H9 (cell line): ENCODE results near the gene GALNT12. TPM values are rescaled to one million over a fixed set of nuclear protein-coding genes. Genes with fewer than 3 reads are reported as not detected.

Experiments
- DNase-seq: peaks from one replicate; pipeline ENCODE4 v3.0.0-alpha.2; 2017
- H2AFZ ChIP-seq: one replicate; pipeline ENCODE4 v1.6.1; 2013; ENCODE audit warnings: mild to moderate bottlenecking, low read length, control low read depth, moderate library complexity
- H2AK5ac ChIP-seq: 2 replicates; pipeline ENCODE4 v1.6.1; 2013; ENCODE audit warnings: low read length, control low read depth, mixed read lengths; ENCODE audit not compliant: insufficient read length
- H2BK120ac ChIP-seq: one replicate; pipeline ENCODE4 v1.6.1; 2013; ENCODE audit warnings: low read depth, mild to moderate bottlenecking, low read length, control low read depth, inconsistent platforms; ENCODE audit not compliant: poor library complexity, severe bottlenecking
- H2BK12ac ChIP-seq: 2 replicates; pipeline ENCODE4 v1.6.1; 2013; ENCODE audit warnings: low read length, control low read depth, mixed read lengths, low read depth; ENCODE audit not compliant: insufficient read length
- H2BK15ac ChIP-seq: 2 replicates; pipeline ENCODE4 v1.6.1; 2013; ENCODE audit warnings: low read depth, low read length, control low read depth
- H2BK20ac ChIP-seq: one replicate; pipeline ENCODE4 v1.6.1; 2013; ENCODE audit warnings: low read depth, mild to moderate bottlenecking, low read length, control low read depth, inconsistent platforms; ENCODE audit not compliant: poor library complexity, severe bottlenecking
- H2BK5ac ChIP-seq: 2 replicates; pipeline ENCODE4 v1.6.1; 2013; ENCODE audit warnings: low read length, control low read depth, mixed read lengths; ENCODE audit not compliant: insufficient read length
- H3K14ac ChIP-seq: 2 replicates; pipeline ENCODE4 v1.6.1; 2013; ENCODE audit warnings: low read length, control low read depth; ENCODE audit not compliant: insufficient read depth
- H3K18ac ChIP-seq: 2 replicates; pipeline ENCODE4 v1.6.1; 2013; ENCODE audit warnings: low read depth, mild to moderate bottlenecking, mixed read lengths, low read length, control low read depth; ENCODE audit not compliant: insufficient read length
- H3K23ac ChIP-seq: 2 replicates; pipeline ENCODE4 v1.6.1; 2013; ENCODE audit warnings: low read length, control low read depth, mixed read lengths, low read depth; ENCODE audit not compliant: insufficient read length
- H3K23me2 ChIP-seq: 2 replicates; pipeline ENCODE4 v1.6.1; 2013; ENCODE audit warnings: low read depth, mild to moderate bottlenecking, mixed read lengths, low read length, control low read depth; ENCODE audit not compliant: insufficient read length, poor library complexity, severe bottlenecking
- H3K27ac ChIP-seq: 2 replicates; pipeline ENCODE4 v1.5.1; 2013; ENCODE audit warnings: low read length, control low read depth, mixed read lengths, low read depth; ENCODE audit not compliant: insufficient read length
- H3K27me3 ChIP-seq: 2 replicates; pipeline ENCODE4 v1.6.1; 2013; ENCODE audit warnings: low read length, control low read depth, inconsistent platforms; ENCODE audit not compliant: insufficient read depth
- H3K4ac ChIP-seq: 2 replicates; pipeline ENCODE4 v1.6.1; 2013; ENCODE audit warnings: low read depth, mild to moderate bottlenecking, control low read depth, inconsistent platforms, low read length, moderate library complexity
- H3K4me1 ChIP-seq: 2 replicates; pipeline ENCODE4 v1.6.1; 2013; ENCODE audit warnings: low read length, control low read depth, inconsistent platforms; ENCODE audit not compliant: insufficient read depth
- H3K4me2 ChIP-seq: 2 replicates; pipeline ENCODE4 v1.6.1; 2013; ENCODE audit warnings: low read length, control low read depth, mixed read lengths; ENCODE audit not compliant: insufficient read length, insufficient read depth
- H3K56ac ChIP-seq: 2 replicates; pipeline ENCODE4 v1.6.1; 2013; ENCODE audit warnings: low read depth, mild to moderate bottlenecking, mixed read lengths, low read length, control low read depth; ENCODE audit not compliant: insufficient read length
- H3K79me1 ChIP-seq: 2 replicates; pipeline ENCODE4 v1.6.1; 2013; ENCODE audit warnings: low read depth, mild to moderate bottlenecking, moderate library complexity, low read length, control low read depth, inconsistent platforms; ENCODE audit not compliant: insufficient read depth, poor library complexity, severe bottlenecking
- H3K79me2 ChIP-seq: 2 replicates; pipeline ENCODE4 v1.6.1; 2013; ENCODE audit warnings: low read length, control low read depth, inconsistent platforms; ENCODE audit not compliant: insufficient read depth
- H3K9ac ChIP-seq: 2 replicates; pipeline ENCODE4 v1.6.1; 2013; ENCODE audit warnings: low read length, control low read depth, mixed read lengths; ENCODE audit not compliant: insufficient read length; ENCODE audit errors: extremely low read depth
- H3K9me3 ChIP-seq: one replicate; pipeline ENCODE4 v1.6.1; 2013; ENCODE audit warnings: low read depth, low read length, inconsistent platforms; ENCODE audit not compliant: control insufficient read depth
- H3T11ph ChIP-seq: one replicate; pipeline ENCODE4 v1.6.1; 2013; ENCODE audit warnings: mild to moderate bottlenecking, low read length, control low read depth, inconsistent platforms
- H4K20me1 ChIP-seq: one replicate; pipeline ENCODE4 v1.6.1; 2013; ENCODE audit not compliant: control insufficient read depth, insufficient read length, insufficient read depth
- H4K5ac ChIP-seq: 2 replicates; pipeline ENCODE4 v1.6.1; 2013; ENCODE audit warnings: low read depth, mild to moderate bottlenecking, mixed read lengths, low read length, control low read depth; ENCODE audit not compliant: insufficient read length
- H4K8ac ChIP-seq: replicated peaks from 2 replicates; pipeline ENCODE4 v1.6.1; 2013; ENCODE audit warnings: low read length, control low read depth, mixed read lengths, low read depth; ENCODE audit not compliant: insufficient read length
- H4K91ac ChIP-seq: 2 replicates; pipeline ENCODE4 v1.6.1; 2013; ENCODE audit warnings: low read depth, mild to moderate bottlenecking, moderate library complexity, mixed read lengths, low read length, control low read depth; ENCODE audit not compliant: insufficient read length
- H3K27ac Mint-ChIP-seq, 3 experiments: 2 replicates in 2 of 3; 3 replicates in 1 of 3; pipeline ENCODE4 v1.8.0; 2020 to 2021; ENCODE audit warnings: mixed read lengths in 3 of 3, mild to moderate bottlenecking in 1 of 3, moderate library complexity in 1 of 3
- H3K27me3 Mint-ChIP-seq: 2 replicates; pipeline ENCODE4 v1.8.0; 2021; ENCODE audit warnings: low read depth, mild to moderate bottlenecking, moderate library complexity, mixed read lengths
- H3K36me3 Mint-ChIP-seq, 3 experiments: 2 replicates in 2 of 3; 3 replicates in 1 of 3; pipeline ENCODE4 v1.8.0; 2020 to 2021; ENCODE audit warnings: low read depth in 3 of 3, mixed read lengths in 3 of 3; ENCODE audit not compliant: insufficient read depth in 1 of 3
- H3K4me1 Mint-ChIP-seq, 2 experiments: 2 replicates each; pipeline ENCODE4 v1.8.0; 2020; ENCODE audit warnings: mixed read lengths in 2 of 2
- H3K4me3 Mint-ChIP-seq, 2 experiments: 2 replicates in 1 of 2; 3 replicates in 1 of 2; pipeline ENCODE4 v1.8.0; 2020 to 2021; ENCODE audit warnings: mild to moderate bottlenecking in 2 of 2, mixed read lengths in 2 of 2, moderate library complexity in 1 of 2
- H3K9me3 Mint-ChIP-seq, 2 experiments: 2 replicates in 1 of 2; 3 replicates in 1 of 2; pipeline ENCODE4 v1.8.0; 2020; ENCODE audit warnings: mild to moderate bottlenecking in 2 of 2, mixed read lengths in 2 of 2, moderate library complexity in 1 of 2
- CTCF ChIP-seq: fragments of 200-600 bp; sonication (generic); conservative IDR thresholded peaks from 3 replicates; pipeline ENCODE4 v1.8.0; 2021; ENCODE audit warnings: antibody characterized with exemption, mild to moderate bottlenecking
- WGBS: extraction: QIAGEN DNeasy Blood & Tissue Kit; methylation state at CpG from one replicate; pipeline ENCODE4 v1.1.7; 2013; ENCODE audit warnings: missing lambda C conversion rate, low lambda C conversion rate, mixed read lengths; ENCODE audit not compliant: insufficient read length; ENCODE audit errors: extremely low coverage; 5-methylcytosine and 5-hydroxymethylcytosine counted together
- total RNA-seq: library from RNA; stranded (reverse); gene quantifications from 2 replicates; pipeline ENCODE4 v1.2.1, GENCODE V29; 2021

The GALNT12 gene
- total RNA-seq, 1 experiment from 2014 or later: 18.0 TPM

GRCh38 chr9:98806394-98807035 is 955 bp upstream of the GALNT12 start:
- no peak overlapping the region for H2AFZ ChIP-seq

More at GRCh38 chr9:98806394-98807035, 955 bp upstream of the GALNT12 start:
- Histone ChIP-seq H3K9ac (no peak overlapping the region), H3K4me2 (no peak overlapping the region), H3K79me1 (no peaks in the 10 kb centered on the region), H3K4me1 (no peaks in the 10 kb centered on the region; the same call in 1 of the 2 replicates), H4K20me1 (no peaks in the 10 kb centered on the region), H3K14ac (no peak overlapping the region), H3K18ac (no peak overlapping the region), H2BK15ac (no peak overlapping the region), H2BK20ac (no peak overlapping the region), H4K5ac (no peak overlapping the region), H3T11ph (no peak overlapping the region), H4K8ac (no peak overlapping the region), H3K23ac (no peak overlapping the region), H3K27ac (no peak overlapping the region), H3K56ac (no peak overlapping the region), H3K9me3 (no peaks in the 10 kb centered on the region), H3K79me2 (no peaks in the 10 kb centered on the region), H3K27me3 (no peaks in the 10 kb centered on the region), H2AK5ac (no peak overlapping the region), H3K4ac (no peak overlapping the region), H2BK120ac (no peak overlapping the region), H2BK12ac (no peak overlapping the region), H4K91ac (no peak overlapping the region), H2BK5ac (no peak overlapping the region), H3K23me2 (peaks cover 8% of the 10 kb centered on the region)
- Mint-ChIP-seq H3K27me3 (peaks cover 27% of the 10 kb centered on the region), H3K4me3 (no peak overlapping the region; a peak in 2 of 5 replicates), H3K4me1 (peaks cover 47 to 60% of the 10 kb centered on the region in 2 experiments), H3K27ac (no peak overlapping the region), H3K9me3 (no peaks in the 10 kb centered on the region), H3K36me3 (peaks cover 0 to 8% (median 0%) of the 10 kb centered on the region in 3 experiments; a peak in 1 of 7 replicates)
- no peak for TF ChIP-seq CTCF
- 100% methylated on average over 2 of the region's 8 CpGs for WGBS
- no peak for DNase-seq
